ENCODE results near the gene SLC35C1. TPM values are rescaled to one million over a fixed set of nuclear protein-coding genes. Genes with fewer than 3 reads are reported as not detected.

Gene SLC35C1
- 28.9 to 34.6 TPM (median 30.7 TPM) in 5 replicates for total RNA-seq (2022; extraction: Qiagen RNA extraction)

GRCh38 chr11:45804761-45805304, at the start of gene SLC35C1:
TSS of gene SLC35C1 (plus strand) at chr11:45805149. CDS start at chr11:45805802, 653 bp downstream.

GRCh38 chr11:45846974-45847910, 42.3 kb downstream of the SLC35C1 start, which contains the start of gene CRY2:
TSS of gene CRY2 (plus strand) at chr11:45847475. CDS start at chr11:45847491, 16 bp downstream.

Other genes with a start within 250 kb of the SLC35C1 start
- 0.95 to 1.9 TPM (median 1.5 TPM) in 5 replicates for gene CHST1, start 139.5 kb upstream of the SLC35C1 start, total RNA-seq (2022; extraction: Qiagen RNA extraction)
- gene CRY2, start 42.3 kb downstream of the SLC35C1 start, total RNA-seq (2022; extraction: Qiagen RNA extraction) = 4.7 to 5.5 TPM (median 4.9 TPM) in 5 replicates
- 5.4 to 6.9 TPM (median 6.1 TPM) in 5 replicates for gene MAPK8IP1, start 80.5 kb downstream of the SLC35C1 start, total RNA-seq (2022; extraction: Qiagen RNA extraction)
- 0.29 to 0.53 TPM (median 0.34 TPM) in 5 replicates for gene FREY1, start 102.1 kb downstream of the SLC35C1 start, total RNA-seq (2022; extraction: Qiagen RNA extraction)
- gene PEX16, start 112.7 kb downstream of the SLC35C1 start, total RNA-seq (2022; extraction: Qiagen RNA extraction) = 16.8 to 22.9 TPM (median 19.7 TPM) in 5 replicates
- 1.6 to 3.1 TPM (median 2.6 TPM) in 5 replicates for gene LARGE2, start 117.5 kb downstream of the SLC35C1 start, total RNA-seq (2022; extraction: Qiagen RNA extraction)

Data from A549 treated with AZD2906 at 1 μM for 4 hours (cell line).